ENCODE measurements around the gene PELI1.

- TF ChIP-seq, protein P1, sequence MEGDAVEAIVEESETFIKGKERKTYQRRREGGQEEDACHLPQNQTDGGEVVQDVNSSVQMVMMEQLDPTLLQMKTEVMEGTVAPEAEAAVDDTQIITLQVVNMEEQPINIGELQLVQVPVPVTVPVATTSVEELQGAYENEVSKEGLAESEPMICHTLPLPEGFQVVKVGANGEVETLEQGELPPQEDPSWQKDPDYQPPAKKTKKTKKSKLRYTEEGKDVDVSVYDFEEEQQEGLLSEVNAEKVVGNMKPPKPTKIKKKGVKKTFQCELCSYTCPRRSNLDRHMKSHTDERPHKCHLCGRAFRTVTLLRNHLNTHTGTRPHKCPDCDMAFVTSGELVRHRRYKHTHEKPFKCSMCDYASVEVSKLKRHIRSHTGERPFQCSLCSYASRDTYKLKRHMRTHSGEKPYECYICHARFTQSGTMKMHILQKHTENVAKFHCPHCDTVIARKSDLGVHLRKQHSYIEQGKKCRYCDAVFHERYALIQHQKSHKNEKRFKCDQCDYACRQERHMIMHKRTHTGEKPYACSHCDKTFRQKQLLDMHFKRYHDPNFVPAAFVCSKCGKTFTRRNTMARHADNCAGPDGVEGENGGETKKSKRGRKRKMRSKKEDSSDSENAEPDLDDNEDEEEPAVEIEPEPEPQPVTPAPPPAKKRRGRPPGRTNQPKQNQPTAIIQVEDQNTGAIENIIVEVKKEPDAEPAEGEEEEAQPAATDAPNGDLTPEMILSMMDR (IDR thresholded peaks at IDR 0.05; ENCODE audit: poor library complexity, severe bottlenecking), result no peak
- TF ChIP-seq, protein P2, sequence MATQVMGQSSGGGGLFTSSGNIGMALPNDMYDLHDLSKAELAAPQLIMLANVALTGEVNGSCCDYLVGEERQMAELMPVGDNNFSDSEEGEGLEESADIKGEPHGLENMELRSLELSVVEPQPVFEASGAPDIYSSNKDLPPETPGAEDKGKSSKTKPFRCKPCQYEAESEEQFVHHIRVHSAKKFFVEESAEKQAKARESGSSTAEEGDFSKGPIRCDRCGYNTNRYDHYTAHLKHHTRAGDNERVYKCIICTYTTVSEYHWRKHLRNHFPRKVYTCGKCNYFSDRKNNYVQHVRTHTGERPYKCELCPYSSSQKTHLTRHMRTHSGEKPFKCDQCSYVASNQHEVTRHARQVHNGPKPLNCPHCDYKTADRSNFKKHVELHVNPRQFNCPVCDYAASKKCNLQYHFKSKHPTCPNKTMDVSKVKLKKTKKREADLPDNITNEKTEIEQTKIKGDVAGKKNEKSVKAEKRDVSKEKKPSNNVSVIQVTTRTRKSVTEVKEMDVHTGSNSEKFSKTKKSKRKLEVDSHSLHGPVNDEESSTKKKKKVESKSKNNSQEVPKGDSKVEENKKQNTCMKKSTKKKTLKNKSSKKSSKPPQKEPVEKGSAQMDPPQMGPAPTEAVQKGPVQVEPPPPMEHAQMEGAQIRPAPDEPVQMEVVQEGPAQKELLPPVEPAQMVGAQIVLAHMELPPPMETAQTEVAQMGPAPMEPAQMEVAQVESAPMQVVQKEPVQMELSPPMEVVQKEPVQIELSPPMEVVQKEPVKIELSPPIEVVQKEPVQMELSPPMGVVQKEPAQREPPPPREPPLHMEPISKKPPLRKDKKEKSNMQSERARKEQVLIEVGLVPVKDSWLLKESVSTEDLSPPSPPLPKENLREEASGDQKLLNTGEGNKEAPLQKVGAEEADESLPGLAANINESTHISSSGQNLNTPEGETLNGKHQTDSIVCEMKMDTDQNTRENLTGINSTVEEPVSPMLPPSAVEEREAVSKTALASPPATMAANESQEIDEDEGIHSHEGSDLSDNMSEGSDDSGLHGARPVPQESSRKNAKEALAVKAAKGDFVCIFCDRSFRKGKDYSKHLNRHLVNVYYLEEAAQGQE (IDR thresholded peaks at IDR 0.05; ENCODE audit: borderline replicate concordance), result no peak
- no peak for TF ChIP-seq SMC3 (conservative IDR thresholded peaks at IDR 0.05; ENCODE audit: poor library complexity)
- no peak for TF ChIP-seq POLR2AphosphoS5 (IDR thresholded peaks at IDR 0.05)
- no peak for TF ChIP-seq EZH2 (IDR thresholded peaks at IDR 0.05; ENCODE audit: borderline replicate concordance, insufficient read depth, low read length, poor library complexity, severe bottlenecking)
- TF ChIP-seq TAF1 (IDR thresholded peaks at IDR 0.05; ENCODE audit: low read depth), result no peak
- TF ChIP-seq EP300 (conservative IDR thresholded peaks at IDR 0.05; ENCODE audit: poor library complexity, severe bottlenecking), result no peak
Observed at GRCh38 chr2:64145714-64146113, 1.5 kb upstream of the PELI1 start.

Data from neural cell (in vitro differentiated cells).